ENCODE results near the gene HOTAIR.

Gene HOTAIR

GRCh38 chr12:53940443-53941014 is 34.2 kb downstream of the HOTAIR start:
- no peak for DNase-seq

GRCh38 chr12:53939141-53940108 is 35.3 kb downstream of the HOTAIR start:
- DNase-seq, result no peak

- no peak for DNase-seq
Measured at GRCh38 chr12:53938326-53939140, 36.2 kb downstream of the HOTAIR start, which contains the start of gene HOXC13. TSS of gene HOXC13 (plus strand) at chr12:53938831. CDS start at chr12:53938907, 76 bp downstream.

- no peak for DNase-seq
Measured at GRCh38 chr12:53937596-53938325, 37.0 kb downstream of the HOTAIR start.

GRCh38 chr12:53937099-53937498 is 37.7 kb downstream of the HOTAIR start:
- no peak for DNase-seq

GRCh38 chr12:53935383-53936341 is 39.1 kb downstream of the HOTAIR start:
- no peak for DNase-seq

- no peak for DNase-seq
Measured at GRCh38 chr12:53932915-53933314, 41.8 kb downstream of the HOTAIR start.

GRCh38 chr12:53931844-53932581 is 42.7 kb downstream of the HOTAIR start:
- no peak for DNase-seq

- DNase-seq, result no peak
Measured at GRCh38 chr12:53930591-53931255, 44.0 kb downstream of the HOTAIR start.

- DNase-seq, result no peak
Measured at GRCh38 chr12:53929527-53929926, 45.2 kb downstream of the HOTAIR start.

- no peak for DNase-seq
Measured at GRCh38 chr12:53928054-53928835, 46.5 kb downstream of the HOTAIR start.

- no peak for DNase-seq
Measured at GRCh38 chr12:53927220-53928029, 47.3 kb downstream of the HOTAIR start.

GRCh38 chr12:53924521-53925405 is 50.0 kb downstream of the HOTAIR start:
- no peak for DNase-seq

GRCh38 chr12:53916788-53917655 is 57.7 kb downstream of the HOTAIR start:
- no peak for DNase-seq

All from activated CD4-positive, alpha-beta T cell treated with anti-CD3 and anti-CD28 coated beads for 4 hours (primary cell).